GM23248 (cell line): ENCODE results near the gene GTF3C5.

Experiments used
- EZH2 ChIP-seq: fragments of 200-600 bp; sonication (generic); IDR thresholded peaks from 2 replicates; pipeline ENCODE4 v1.6.1; 2018; ENCODE audit warnings: antibody characterized with exemption, mild to moderate bottlenecking; ENCODE audit not compliant: insufficient read depth, poor library complexity, severe bottlenecking
- EZH2phosphoT487 ChIP-seq: fragments of 200-600 bp; sonication (generic); IDR thresholded peaks from 2 replicates; pipeline ENCODE4 v1.6.1; 2018; ENCODE audit warnings: antibody characterized with exemption, moderate library complexity, mild to moderate bottlenecking, low read depth; ENCODE audit not compliant: insufficient read depth

DNA sequence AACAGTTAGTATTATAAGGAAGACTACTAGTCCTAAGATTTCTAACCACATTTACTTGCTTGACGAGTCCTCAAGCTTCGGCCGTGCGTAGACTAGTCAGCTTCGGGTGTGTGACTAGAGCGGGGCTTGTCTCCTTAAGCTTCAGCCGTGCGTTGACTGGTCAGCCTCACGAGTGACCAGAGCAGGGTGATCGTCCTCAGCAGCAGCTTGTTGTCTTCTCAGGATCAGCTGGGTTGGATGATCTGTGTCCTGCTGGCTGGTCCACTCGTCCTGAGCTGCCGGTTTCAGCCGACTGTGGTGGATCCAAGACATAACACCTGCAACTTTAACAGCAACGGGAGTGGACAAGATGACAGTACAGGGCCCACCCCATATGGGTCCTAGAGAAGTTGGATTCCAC lies 47.7 kb downstream of the GTF3C5 start:
- TF ChIP-seq EZH2 (no peak), EZH2phosphoT487 (no peak)
